Ovary (tissue), 9 donors: Measurements from ENCODE around the gene S100A10. TPM values are rescaled to one million over a fixed set of nuclear protein-coding genes. Genes with fewer than 3 reads are reported as not detected.

Source experiments
- DNase-seq, 5 donors: peaks; one replicate each; pipeline ENCODE4 v3.0.0-alpha.2; 2019 to 2020
- H3K27ac ChIP-seq, 2 donors: fragments of 200-600 bp; one replicate each; pipeline versions ENCODE4 v1.5.1 to v1.8.0; 2019 to 2022
- H3K27me3 ChIP-seq: fragments of 200-600 bp; one replicate; pipeline ENCODE4 v1.8.0; 2022
- H3K36me3 ChIP-seq: fragments of 200-600 bp; sonication (generic); one replicate; pipeline ENCODE4 v1.5.1; 2019
- H3K4me1 ChIP-seq: one replicate; pipeline ENCODE4 v1.8.1; 2013; ENCODE audit warnings: mild to moderate bottlenecking, moderate library complexity; ENCODE audit not compliant: insufficient read depth
- H3K4me3 ChIP-seq: fragments of 200-600 bp; sonication (generic); one replicate; pipeline ENCODE4 v1.5.1; 2017
- H3K9me3 ChIP-seq, 2 donors: fragments of 200-600 bp in 1 of 2; sonication (generic) in 1 of 2; one replicate each; pipeline versions ENCODE4 v1.5.1 to v1.8.1; 2013 to 2019; ENCODE audit warnings: mild to moderate bottlenecking in 1 of 2, moderate library complexity in 1 of 2
- CTCF ChIP-seq, 3 donors: fragments of 450-650 bp in 2 of 3; fragments of 200-600 bp in 1 of 3; IDR thresholded peaks; one replicate each; pipeline versions ENCODE4 v1.5.1 to v1.8.0; 2016 to 2022; ENCODE audit warnings: antibody characterized with exemption in 3 of 3, mild to moderate bottlenecking in 1 of 3
- EP300 ChIP-seq: sonication (generic); formaldehyde crosslinking; IDR thresholded peaks from one replicate; pipeline ENCODE4 v1.6.1; 2017; ENCODE audit warnings: antibody characterized with exemption
- POLR2A ChIP-seq: fragments of 450-650 bp; IDR thresholded peaks from one replicate; pipeline ENCODE4 v1.6.1; 2017; ENCODE audit warnings: antibody characterized with exemption, mild to moderate bottlenecking, moderate library complexity
- WGBS, 3 donors: extraction: QIAGEN DNeasy Blood & Tissue Kit in 1 of 3; methylation state at CpG; one replicate each; pipeline versions ENCODE4 v1.1.5 to v1.1.7; 2013 to 2017; 5-methylcytosine and 5-hydroxymethylcytosine counted together
- intact Hi-C, 4 donors: fragments of 100-400 bp; cut with DNase I; formaldehyde crosslinking; loops; one replicate each; pipeline versions ENCODE4 v1.11.0 to v1.15.1; 2022 to 2023
- polyA plus RNA-seq, 2 donors: library from polyadenylated mRNA; stranded (reverse); fragments of 200-250 nt in 1 of 2; fragments of 350-450 nt in 1 of 2; fragmentation: Illumina TruSeq in 1 of 2; extraction: RNeasy Lipid Tissue Mini Kit (QIAGEN cat#74804) in 1 of 2; gene quantifications; one replicate each; pipeline ENCODE4 v1.2.3, GENCODE V29; 2013 to 2014
- total RNA-seq, 7 donors: library from RNA; depleted of rRNA in 2 of 7; stranded (reverse); fragments of >200 nt in 2 of 7; fragmentation: NEBNext Ultra II Directional in 3 of 7; extraction: Animal tissue kit (Norgen Biotek cat#: 25700) in 3 of 7; gene quantifications; one replicate each; pipeline versions ENCODE4 v1.1.0 to v1.2.4, GENCODE V29; 2016 to 2023
- donor health status: DM: no; HTN: no; CAD: no; lungs with moderate emphysema.
- donor health status: DM: no; HTN: no; CAD: no.
- donor health status: Bipolar disorder and iron deficiency.
- donor health status: DM: yes; HTN: yes; CAD: no.
- donor health status: DM: no; HTN: no; CAD: no.
- donor health status: DM: yes; HTN: yes; CAD: no.

Gene S100A10
- total and polyA plus RNA-seq, 9 donors: 38.6 to 642 (median 213) TPM

DNA sequence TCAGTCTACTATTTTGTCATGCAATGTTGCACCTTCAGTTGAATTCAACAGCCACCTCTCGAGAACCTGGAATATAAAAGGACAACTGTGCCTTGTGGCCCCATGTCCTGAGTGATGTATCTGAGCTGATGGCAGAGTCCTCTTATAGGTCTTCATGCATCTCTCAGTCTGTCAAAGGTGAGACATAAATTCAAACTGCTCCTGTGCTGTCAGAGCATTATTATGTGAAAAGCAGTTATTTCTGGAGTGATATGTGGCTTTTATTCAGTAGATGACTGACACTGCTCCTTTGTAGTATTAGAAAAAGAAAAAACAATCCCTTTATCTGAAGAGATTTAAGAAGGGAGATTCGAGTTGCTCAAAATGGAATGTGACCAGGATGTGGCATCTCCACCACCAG is 8.4 kb downstream of the S100A10 start:
- Histone ChIP-seq H3K27me3 (no peaks in the 10 kb centered on the region), H3K36me3 (no peaks in the 10 kb centered on the region), H3K9me3 (no peaks in the 10 kb centered on the region), H3K27ac (no peak overlapping the region), H3K4me1 (peaks cover 16% of the 10 kb centered on the region), H3K4me3 (no peak overlapping the region)
- TF ChIP-seq CTCF (IDR thresholded peaks at IDR 0.05): no peak
- no peak for TF ChIP-seq POLR2A
- no peak for TF ChIP-seq EP300
- intact Hi-C loops: no loop called here
- WGBS, 3 donors: 91 to 100% (median 92%) methylated on average over 2 of the region's 2 CpGs
- no peak for DNase-seq

GRCh38 chr1:151984313-151984956 is 9.2 kb downstream of the S100A10 start:
- H3K4me3 ChIP-seq: no peak overlapping the region
- 76 to 86% (median 82%) methylated on average over 1 of the region's 1 CpG for WGBS, 3 donors
- H3K9me3 ChIP-seq: no peaks in the 10 kb centered on the region
- H3K27ac ChIP-seq: no peak overlapping the region
- no peaks in the 10 kb centered on the region for H3K36me3 ChIP-seq
- intact Hi-C loops: no loop called here
- no peak for TF ChIP-seq EP300
- no peak for TF ChIP-seq POLR2A
- no peak for TF ChIP-seq CTCF (IDR thresholded peaks at IDR 0.05)
- no peak for DNase-seq
- H3K27me3 ChIP-seq: no peaks in the 10 kb centered on the region
- peaks cover 19% of the 10 kb centered on the region for H3K4me1 ChIP-seq

GRCh38 chr1:151982300-151983005 is 11.2 kb downstream of the S100A10 start:
- Histone ChIP-seq H3K4me3 (no peak overlapping the region), H3K9me3 (no peaks in the 10 kb centered on the region), H3K27me3 (no peaks in the 10 kb centered on the region), H3K27ac (no peak overlapping the region), H3K36me3 (no peaks in the 10 kb centered on the region), H3K4me1 (peaks cover 10% of the 10 kb centered on the region)
- 47 to 62% (median 55%) methylated on average over 1 of the region's 1 CpG for WGBS, 3 donors
- no peak for DNase-seq
- TF ChIP-seq POLR2A (no peak), CTCF (IDR thresholded peaks at IDR 0.05) (no peak), EP300 (no peak)
- intact Hi-C loops: no loop called here

DNA sequence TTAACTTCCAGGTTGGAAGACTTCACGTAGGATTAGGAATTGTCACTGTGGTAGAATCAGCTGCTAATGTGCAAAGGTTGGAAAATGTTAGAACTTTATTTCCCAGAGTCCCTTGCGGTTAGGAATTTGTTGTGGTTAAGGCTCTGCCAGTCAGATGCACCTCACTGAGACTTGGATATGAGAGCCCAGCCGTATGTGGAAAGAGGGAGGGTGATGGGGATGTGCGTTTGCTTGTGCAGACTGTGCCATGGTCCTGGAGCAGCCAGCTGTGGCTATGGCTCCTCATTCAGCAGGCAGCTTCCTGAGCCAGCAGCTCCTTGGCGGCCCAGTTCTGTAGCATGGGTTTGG is 12.5 kb downstream of the S100A10 start:
- 58 to 68% (median 61%) methylated on average over 5 of the region's 5 CpGs for WGBS, 3 donors
- Histone ChIP-seq H3K4me1 (peaks cover 10% of the 10 kb centered on the region), H3K27me3 (no peaks in the 10 kb centered on the region), H3K36me3 (no peaks in the 10 kb centered on the region), H3K9me3 (no peaks in the 10 kb centered on the region), H3K4me3 (no peak overlapping the region), H3K27ac (peak overlapping the region in 1 of 2 donors; percentile 31)
- TF ChIP-seq POLR2A (no peak), CTCF (IDR thresholded peaks at IDR 0.05) (no peak), EP300 (no peak)
- intact Hi-C loops: no loop called here
- no peak for DNase-seq
